ENCODE results near the gene RAET1G.
"Not testable (repeated sequence)": the region's sequence is repeated elsewhere in the genome, so short reads cannot be mapped to it uniquely, and the experiment has no call there.

The RAET1G gene, protein sequence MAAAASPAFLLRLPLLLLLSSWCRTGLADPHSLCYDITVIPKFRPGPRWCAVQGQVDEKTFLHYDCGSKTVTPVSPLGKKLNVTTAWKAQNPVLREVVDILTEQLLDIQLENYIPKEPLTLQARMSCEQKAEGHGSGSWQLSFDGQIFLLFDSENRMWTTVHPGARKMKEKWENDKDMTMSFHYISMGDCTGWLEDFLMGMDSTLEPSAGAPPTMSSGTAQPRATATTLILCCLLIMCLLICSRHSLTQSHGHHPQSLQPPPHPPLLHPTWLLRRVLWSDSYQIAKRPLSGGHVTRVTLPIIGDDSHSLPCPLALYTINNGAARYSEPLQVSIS

GRCh38 chr6:149922642-149923326, at the start of gene RAET1G:
TSS of gene RAET1G (minus strand) at chr6:149923121. CDS start at chr6:149923010, 111 bp downstream.
- no peak within 1 kb of the TSS for H3K27ac ChIP-seq (ENCODE audit: low read depth in 2 of 2, low read length in 2 of 2)

GRCh38 chr6:149969635-149970034, 46.7 kb upstream of the RAET1G start:
- H3K9me3 ChIP-seq (ENCODE audit: control insufficient read depth in 2 of 2, low read length in 2 of 2) = no peaks in the 10 kb centered on the region
- no peak overlapping the region for H3K27ac ChIP-seq (ENCODE audit: low read depth in 2 of 2, low read length in 2 of 2)
- peaks cover under 1 to 2% of the 10 kb centered on the region in 2 donors for H3K4me1 ChIP-seq (ENCODE audit: control insufficient read depth in 2 of 2, insufficient read depth in 2 of 2, low read length in 2 of 2)
- H3K27me3 ChIP-seq (ENCODE audit: control insufficient read depth in 2 of 2, insufficient read depth in 2 of 2, low read length in 2 of 2) = peaks cover 29 to 32% of the 10 kb centered on the region in 2 donors
- H3K36me3 ChIP-seq (ENCODE audit: control insufficient read depth in 2 of 2, insufficient read depth in 2 of 2, low read length in 2 of 2) = no peaks in the 10 kb centered on the region
- no peak overlapping the region for H3K4me3 ChIP-seq (ENCODE audit: low read length in 2 of 2)
- no peak overlapping the region for H3K9ac ChIP-seq (ENCODE audit: low read depth in 1 of 2, low read length in 2 of 2)

More at GRCh38 chr6:149922642-149923326, at the start of gene RAET1G:
- peak within 1 kb of the TSS; percentile 66 to 74 for H3K4me3 ChIP-seq (ENCODE audit: low read length in 2 of 2)
- H3K4me1 ChIP-seq (ENCODE audit: control insufficient read depth in 2 of 2, insufficient read depth in 2 of 2, low read length in 2 of 2) = peaks cover 15 to 21% of the 10 kb centered on the region in 2 donors
- no peaks in the 10 kb centered on the region for H3K36me3 ChIP-seq (ENCODE audit: control insufficient read depth in 2 of 2, insufficient read depth in 2 of 2, low read length in 2 of 2)
- peak within 1 kb of the TSS; percentile 14 to 41 for H3K9ac ChIP-seq (ENCODE audit: low read depth in 1 of 2, low read length in 2 of 2)
- H3K27me3 ChIP-seq (ENCODE audit: control insufficient read depth in 2 of 2, insufficient read depth in 2 of 2, low read length in 2 of 2) = peaks cover 0 to 15% of the 10 kb centered on the region in 2 donors
- H3K9me3 ChIP-seq (ENCODE audit: control insufficient read depth in 2 of 2, low read length in 2 of 2) = no peaks in the 10 kb centered on the region

GRCh38 chr6:149968909-149969308, 46.0 kb upstream of the RAET1G start:
- H3K36me3 ChIP-seq (ENCODE audit: control insufficient read depth in 2 of 2, insufficient read depth in 2 of 2, low read length in 2 of 2); H3K9me3 ChIP-seq (ENCODE audit: control insufficient read depth in 2 of 2, low read length in 2 of 2); H3K9ac ChIP-seq (ENCODE audit: low read depth in 1 of 2, low read length in 2 of 2); H3K4me3 ChIP-seq (ENCODE audit: low read length in 2 of 2); H3K4me1 ChIP-seq (ENCODE audit: control insufficient read depth in 2 of 2, insufficient read depth in 2 of 2, low read length in 2 of 2); H3K27ac ChIP-seq (ENCODE audit: low read depth in 2 of 2, low read length in 2 of 2): not testable (repeated sequence)
- H3K27me3 ChIP-seq (ENCODE audit: control insufficient read depth in 2 of 2, insufficient read depth in 2 of 2, low read length in 2 of 2) = peaks cover 36 to 38% of the 10 kb centered on the region in 2 donors

DNA sequence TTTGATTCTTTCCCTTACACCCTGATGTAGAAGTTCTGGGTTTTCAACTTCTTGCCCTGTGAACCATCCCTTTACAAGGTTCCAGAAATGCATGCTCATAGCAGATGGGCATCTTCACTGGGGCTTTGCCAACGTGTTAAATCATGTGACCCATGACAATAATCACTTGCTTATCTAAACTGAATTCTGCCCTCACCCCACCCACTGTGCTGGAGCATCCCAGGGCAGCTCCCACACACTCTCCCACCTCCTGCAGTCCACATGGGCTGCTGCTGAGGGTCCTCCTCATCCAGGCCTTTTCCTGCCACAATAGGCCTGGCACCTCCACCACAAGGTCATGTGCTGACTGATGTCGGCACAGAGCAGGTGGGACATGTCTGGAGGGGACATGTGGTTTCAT, 45.1 kb upstream of the RAET1G start:
- H3K27me3 ChIP-seq (ENCODE audit: control insufficient read depth in 2 of 2, insufficient read depth in 2 of 2, low read length in 2 of 2) = peaks cover 34 to 47% of the 10 kb centered on the region in 2 donors
- H3K9ac ChIP-seq (ENCODE audit: low read depth in 1 of 2, low read length in 2 of 2); H3K27ac ChIP-seq (ENCODE audit: low read depth in 2 of 2, low read length in 2 of 2); H3K9me3 ChIP-seq (ENCODE audit: control insufficient read depth in 2 of 2, low read length in 2 of 2); H3K4me3 ChIP-seq (ENCODE audit: low read length in 2 of 2); H3K36me3 ChIP-seq (ENCODE audit: control insufficient read depth in 2 of 2, insufficient read depth in 2 of 2, low read length in 2 of 2): not testable (repeated sequence)
- peaks cover 9 to 11% of the 10 kb centered on the region in 2 donors for H3K4me1 ChIP-seq (ENCODE audit: control insufficient read depth in 2 of 2, insufficient read depth in 2 of 2, low read length in 2 of 2)

DNA sequence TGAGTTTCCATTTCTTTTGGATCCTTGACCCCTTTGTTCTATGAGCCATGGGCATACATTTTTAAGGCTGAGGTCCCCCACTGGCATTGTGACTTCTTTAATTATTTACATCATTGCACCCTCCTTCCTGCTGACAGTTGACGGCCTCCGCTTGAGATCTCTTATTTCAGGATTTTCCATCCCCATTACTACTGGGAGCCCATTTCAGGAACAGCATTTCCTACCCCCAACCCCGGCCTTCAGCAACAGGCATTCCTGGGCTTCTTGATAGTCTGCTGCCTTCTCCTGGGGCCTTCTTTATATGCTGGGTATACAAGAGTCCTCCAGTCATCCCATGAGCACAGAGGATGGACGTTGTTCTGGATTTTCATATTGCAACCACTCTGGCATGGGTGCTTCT, 44.7 kb upstream of the RAET1G start:
- Histone ChIP-seq H3K4me3 (ENCODE audit: low read length in 2 of 2) (no peak overlapping the region), H3K27me3 (ENCODE audit: control insufficient read depth in 2 of 2, insufficient read depth in 2 of 2, low read length in 2 of 2) (peaks cover 38 to 51% of the 10 kb centered on the region in 2 donors), H3K9ac (ENCODE audit: low read depth in 1 of 2, low read length in 2 of 2) (no peak overlapping the region), H3K36me3 (ENCODE audit: control insufficient read depth in 2 of 2, insufficient read depth in 2 of 2, low read length in 2 of 2) (no peaks in the 10 kb centered on the region), H3K4me1 (ENCODE audit: control insufficient read depth in 2 of 2, insufficient read depth in 2 of 2, low read length in 2 of 2) (peaks cover 9 to 12% of the 10 kb centered on the region in 2 donors), H3K27ac (ENCODE audit: low read depth in 2 of 2, low read length in 2 of 2) (no peak overlapping the region), H3K9me3 (ENCODE audit: control insufficient read depth in 2 of 2, low read length in 2 of 2) (no peaks in the 10 kb centered on the region)

GRCh38 chr6:149966319-149966718, 43.4 kb upstream of the RAET1G start:
- Histone ChIP-seq H3K27me3 (ENCODE audit: control insufficient read depth in 2 of 2, insufficient read depth in 2 of 2, low read length in 2 of 2) (peaks cover 49 to 63% of the 10 kb centered on the region in 2 donors), H3K4me1 (ENCODE audit: control insufficient read depth in 2 of 2, insufficient read depth in 2 of 2, low read length in 2 of 2) (peaks cover 9 to 12% of the 10 kb centered on the region in 2 donors)
- not testable (repeated sequence) for H3K27ac ChIP-seq (ENCODE audit: low read depth in 2 of 2, low read length in 2 of 2); H3K36me3 ChIP-seq (ENCODE audit: control insufficient read depth in 2 of 2, insufficient read depth in 2 of 2, low read length in 2 of 2); H3K9me3 ChIP-seq (ENCODE audit: control insufficient read depth in 2 of 2, low read length in 2 of 2); H3K4me3 ChIP-seq (ENCODE audit: low read length in 2 of 2); H3K9ac ChIP-seq (ENCODE audit: low read depth in 1 of 2, low read length in 2 of 2)

- Histone ChIP-seq H3K9me3 (ENCODE audit: control insufficient read depth in 2 of 2, low read length in 2 of 2) (no peaks in the 10 kb centered on the region), H3K9ac (ENCODE audit: low read depth in 1 of 2, low read length in 2 of 2) (no peak overlapping the region), H3K4me1 (ENCODE audit: control insufficient read depth in 2 of 2, insufficient read depth in 2 of 2, low read length in 2 of 2) (peaks cover 9 to 12% of the 10 kb centered on the region in 2 donors), H3K27me3 (ENCODE audit: control insufficient read depth in 2 of 2, insufficient read depth in 2 of 2, low read length in 2 of 2) (peaks cover 55 to 66% of the 10 kb centered on the region in 2 donors), H3K27ac (ENCODE audit: low read depth in 2 of 2, low read length in 2 of 2) (no peak overlapping the region), H3K36me3 (ENCODE audit: control insufficient read depth in 2 of 2, insufficient read depth in 2 of 2, low read length in 2 of 2) (no peaks in the 10 kb centered on the region), H3K4me3 (ENCODE audit: low read length in 2 of 2) (peak overlapping the region in 1 of 2 donors; percentile 14)
Observed at GRCh38 chr6:149965194-149966020, 42.5 kb upstream of the RAET1G start.

DNA sequence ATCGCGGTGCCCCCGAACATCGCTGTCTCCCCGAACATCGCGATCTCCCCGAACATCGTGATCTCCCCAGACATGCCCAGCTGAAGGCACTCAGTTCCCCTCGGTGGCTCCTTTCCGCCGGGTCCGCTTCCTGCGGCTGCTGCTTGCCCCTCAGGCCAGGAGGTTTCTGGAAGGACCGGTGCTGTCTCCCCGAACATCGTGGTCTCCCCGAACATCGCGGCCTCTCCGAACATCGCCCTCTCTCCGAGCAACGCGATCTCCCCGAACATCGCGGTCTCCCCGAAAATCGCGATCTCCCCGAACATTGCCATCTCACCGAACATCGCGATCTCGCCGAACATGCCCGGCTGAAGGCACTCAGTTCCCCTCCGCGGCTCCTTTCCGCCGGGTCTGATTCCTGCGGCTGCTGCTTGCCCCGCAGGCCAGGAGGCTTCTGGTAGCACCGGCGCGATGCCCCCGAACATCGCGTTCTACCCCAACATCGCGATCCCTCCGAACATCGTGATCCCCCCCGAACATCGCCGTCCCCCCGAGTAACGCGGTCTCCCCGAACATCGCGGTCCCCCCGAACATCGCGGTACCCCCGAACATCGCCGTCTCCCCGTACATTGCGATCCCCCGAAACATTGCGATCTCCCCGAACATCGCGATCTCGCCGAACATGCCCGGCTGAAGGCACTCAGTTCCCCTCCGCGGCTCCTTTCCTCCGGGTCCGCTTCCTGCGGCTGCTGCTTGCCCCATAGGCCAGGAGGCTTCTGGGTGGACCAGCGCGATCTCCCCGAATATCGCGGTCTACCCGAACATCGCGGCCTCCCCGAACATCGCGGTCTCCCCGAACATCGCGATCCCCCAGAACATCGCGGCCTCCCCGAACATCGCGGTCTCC, 41.6 kb upstream of the RAET1G start:
- H3K9ac ChIP-seq (ENCODE audit: low read depth in 1 of 2, low read length in 2 of 2) = no peak overlapping the region
- no peaks in the 10 kb centered on the region for H3K36me3 ChIP-seq (ENCODE audit: control insufficient read depth in 2 of 2, insufficient read depth in 2 of 2, low read length in 2 of 2)
- peaks cover 9 to 12% of the 10 kb centered on the region in 2 donors for H3K4me1 ChIP-seq (ENCODE audit: control insufficient read depth in 2 of 2, insufficient read depth in 2 of 2, low read length in 2 of 2)
- H3K27ac ChIP-seq (ENCODE audit: low read depth in 2 of 2, low read length in 2 of 2) = no peak overlapping the region
- H3K9me3 ChIP-seq (ENCODE audit: control insufficient read depth in 2 of 2, low read length in 2 of 2) = no peaks in the 10 kb centered on the region
- H3K27me3 ChIP-seq (ENCODE audit: control insufficient read depth in 2 of 2, insufficient read depth in 2 of 2, low read length in 2 of 2) = peaks cover 54 to 62% of the 10 kb centered on the region in 2 donors
- H3K4me3 ChIP-seq (ENCODE audit: low read length in 2 of 2) = peak overlapping the region; percentile 54 to 57
